Naive B cell (primary cell): Measurements from ENCODE around the gene NR1H4. TPM values are rescaled to one million over a fixed set of nuclear protein-coding genes. Genes with fewer than 3 reads are reported as not detected.
A peak's percentile ranks its signal among the peaks of the same experiment; 100 is the strongest.

Experiments
- ATAC-seq, 2 donors: fragments of 150-1000 bp; cut with Tn5 transposase; 2 replicates each; pipeline ENCODE4 v1.10.0; 2021; ENCODE audit warnings: low read depth in 2 of 2, mild to moderate bottlenecking in 2 of 2, moderate library complexity in 2 of 2
- DNase-seq: peaks from one replicate; pipeline ENCODE4 v3.0.0; 2022
- H3K27ac Mint-ChIP-seq, 6 donors: one replicate each; pipeline ENCODE4 v1.8.0; 2020 to 2022; ENCODE audit warnings: mild to moderate bottlenecking in 6 of 6, mixed read lengths in 6 of 6, moderate library complexity in 5 of 6, inconsistent platforms in 2 of 6
- H3K27me3 Mint-ChIP-seq, 3 donors: one replicate each; pipeline ENCODE4 v1.8.0; 2021 to 2022; ENCODE audit warnings: mixed read lengths in 3 of 3, mild to moderate bottlenecking in 1 of 3
- H3K36me3 Mint-ChIP-seq, 2 donors: one replicate each; pipeline ENCODE4 v1.8.0; 2020 to 2022; ENCODE audit warnings: mixed read lengths in 2 of 2, inconsistent platforms in 1 of 2, mild to moderate bottlenecking in 1 of 2
- H3K4me1 Mint-ChIP-seq, 3 donors: one replicate each; pipeline ENCODE4 v1.8.0; 2020 to 2022; ENCODE audit warnings: mixed read lengths in 3 of 3, inconsistent platforms in 1 of 3, mild to moderate bottlenecking in 1 of 3, moderate library complexity in 1 of 3
- H3K4me3 Mint-ChIP-seq, 8 donors: one replicate each; pipeline ENCODE4 v1.8.0; 2020 to 2022; ENCODE audit warnings: mild to moderate bottlenecking in 8 of 8, mixed read lengths in 8 of 8, moderate library complexity in 8 of 8, inconsistent platforms in 2 of 8
- H3K9me3 Mint-ChIP-seq, 7 donors: one replicate each; pipeline ENCODE4 v1.8.0; 2020 to 2022; ENCODE audit warnings: mixed read lengths in 7 of 7, mild to moderate bottlenecking in 5 of 7, inconsistent platforms in 2 of 7, moderate library complexity in 1 of 7
- polyA plus RNA-seq, 6 donors: library from polyadenylated mRNA; unstranded; fragments of 300-500 nt; fragmentation: Illumina TruSeq; gene quantifications; one replicate each; pipeline ENCODE4 v1.2.3, GENCODE V29; 2021; ENCODE audit warnings: low read depth in 6 of 6

The NR1H4 gene
- polyA plus RNA-seq, 6 donors from 2014 or later, result not detected

GRCh38 chr12:100450735-100451134 is 22.9 kb upstream of the NR1H4 start:
- Mint-ChIP-seq H3K4me3 (no peak overlapping the region), H3K4me1 (no peaks in the 10 kb centered on the region), H3K9me3 (peaks cover 0 to 2% (median 0%) of the 10 kb centered on the region in 7 donors), H3K27me3 (peaks cover 14 to 21% (median 15%) of the 10 kb centered on the region in 3 donors), H3K27ac (no peak overlapping the region), H3K36me3 (no peaks in the 10 kb centered on the region)
- DNase-seq (no peak), ATAC-seq (no peak)

DNA sequence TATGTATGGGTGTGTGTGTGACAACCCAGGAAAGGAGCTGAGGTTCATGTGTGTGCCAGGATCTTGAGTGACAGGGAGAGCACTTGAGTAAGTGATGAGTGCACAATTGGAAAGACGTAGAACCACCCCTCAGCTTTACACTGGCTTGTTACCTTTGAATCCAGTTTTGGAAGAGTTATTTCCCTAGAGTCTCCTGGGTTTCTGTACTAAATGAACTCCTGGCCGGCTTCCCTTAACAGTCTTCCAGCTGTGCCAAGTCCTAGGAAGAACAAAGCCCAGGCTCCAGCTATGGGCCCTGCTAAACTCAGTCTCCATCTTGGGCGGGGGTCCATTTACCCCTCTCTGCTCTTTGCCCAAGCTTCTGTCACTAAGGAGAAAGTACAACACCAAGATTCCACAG is 19.7 kb upstream of the NR1H4 start:
- H3K9me3 Mint-ChIP-seq, result peaks cover 0 to 2% (median 0%) of the 10 kb centered on the region in 7 donors
- DNase-seq (no peak), ATAC-seq (no peak)
- no peaks in the 10 kb centered on the region for H3K36me3 Mint-ChIP-seq
- H3K4me3 Mint-ChIP-seq, result no peak overlapping the region
- peaks cover 0 to 8% (median 4%) of the 10 kb centered on the region in 3 donors for H3K27me3 Mint-ChIP-seq
- H3K4me1 Mint-ChIP-seq, result no peaks in the 10 kb centered on the region
- no peak overlapping the region for H3K27ac Mint-ChIP-seq

GRCh38 chr12:100455896-100456295 is 17.8 kb upstream of the NR1H4 start:
- Mint-ChIP-seq H3K27me3 (peaks cover 0 to 8% (median 4%) of the 10 kb centered on the region in 3 donors), H3K27ac (no peak overlapping the region), H3K4me1 (no peaks in the 10 kb centered on the region), H3K4me3 (no peak overlapping the region), H3K36me3 (no peaks in the 10 kb centered on the region), H3K9me3 (peaks cover 0 to 2% (median 0%) of the 10 kb centered on the region in 7 donors)
- no peak for ATAC-seq
- no peak for DNase-seq

DNA sequence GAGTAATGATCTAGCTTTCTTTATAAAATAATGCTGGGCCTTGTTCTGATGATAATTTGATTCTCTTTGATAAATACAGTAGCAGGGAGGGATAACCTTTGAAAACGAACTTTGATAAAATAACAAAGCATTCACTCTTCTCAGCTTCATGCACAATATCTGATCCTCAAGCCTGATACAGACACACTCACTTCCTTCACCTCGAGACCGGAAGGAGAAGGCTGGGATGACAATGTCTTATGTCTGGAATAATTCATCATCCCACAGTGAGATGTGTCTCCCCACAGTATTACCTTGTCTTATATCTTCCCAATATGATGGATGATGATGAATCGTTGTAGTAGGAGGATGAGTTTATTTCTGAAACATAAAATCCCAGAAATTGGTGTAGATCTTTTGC is 15.5 kb upstream of the NR1H4 start:
- Mint-ChIP-seq H3K27ac (no peak overlapping the region), H3K36me3 (no peaks in the 10 kb centered on the region), H3K9me3 (no peaks in the 10 kb centered on the region), H3K4me1 (no peaks in the 10 kb centered on the region), H3K4me3 (no peak overlapping the region), H3K27me3 (peaks cover 0 to 9% (median 5%) of the 10 kb centered on the region in 3 donors)
- ATAC-seq (no peak), DNase-seq (no peak)

- H3K9me3 Mint-ChIP-seq, result no peaks in the 10 kb centered on the region
- ATAC-seq (no peak), DNase-seq (no peak)
- H3K27me3 Mint-ChIP-seq, result peaks cover 0 to 9% (median 5%) of the 10 kb centered on the region in 3 donors
- no peak overlapping the region for H3K4me3 Mint-ChIP-seq
- H3K4me1 Mint-ChIP-seq, result no peaks in the 10 kb centered on the region
- H3K36me3 Mint-ChIP-seq, result no peaks in the 10 kb centered on the region
- H3K27ac Mint-ChIP-seq, result peak overlapping the region in 1 of 6 donors; percentile 3
Observed at GRCh38 chr12:100460702-100461101, 13.0 kb upstream of the NR1H4 start.

DNA sequence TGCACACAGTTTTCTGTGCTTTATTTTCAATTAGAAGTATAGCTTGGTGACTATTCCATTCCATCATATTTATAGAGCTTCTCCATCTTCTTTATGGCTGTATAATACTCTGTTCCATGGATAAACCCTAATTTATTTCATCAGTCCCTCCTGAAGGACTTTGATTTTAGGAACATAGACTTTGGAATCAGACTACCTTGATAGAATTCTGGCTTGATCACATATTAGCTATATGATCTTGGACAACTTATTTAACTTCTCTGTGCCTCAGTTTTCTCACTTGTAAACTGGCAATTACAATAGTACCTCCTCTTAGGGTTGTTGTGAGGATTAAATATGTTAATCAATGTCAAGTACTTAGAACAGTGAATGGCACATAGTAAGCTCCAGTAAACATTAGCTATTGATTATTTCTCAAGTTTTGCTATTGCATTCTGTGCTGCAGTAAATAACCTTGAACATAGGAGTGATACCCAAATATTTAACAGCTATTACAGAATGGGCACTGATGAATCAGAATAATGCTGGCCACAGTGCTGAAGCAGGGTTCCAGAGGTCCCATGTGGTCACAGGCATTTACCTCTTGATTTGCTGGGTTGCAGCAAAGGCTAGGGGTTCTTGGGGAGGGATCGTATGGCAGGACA is 12.2 kb upstream of the NR1H4 start:
- Mint-ChIP-seq H3K36me3 (no peaks in the 10 kb centered on the region), H3K4me3 (no peak overlapping the region), H3K27ac (no peak overlapping the region), H3K9me3 (no peaks in the 10 kb centered on the region), H3K27me3 (peaks cover 0 to 9% (median 5%) of the 10 kb centered on the region in 3 donors), H3K4me1 (no peaks in the 10 kb centered on the region)
- DNase-seq (no peak), ATAC-seq (no peak)

DNA sequence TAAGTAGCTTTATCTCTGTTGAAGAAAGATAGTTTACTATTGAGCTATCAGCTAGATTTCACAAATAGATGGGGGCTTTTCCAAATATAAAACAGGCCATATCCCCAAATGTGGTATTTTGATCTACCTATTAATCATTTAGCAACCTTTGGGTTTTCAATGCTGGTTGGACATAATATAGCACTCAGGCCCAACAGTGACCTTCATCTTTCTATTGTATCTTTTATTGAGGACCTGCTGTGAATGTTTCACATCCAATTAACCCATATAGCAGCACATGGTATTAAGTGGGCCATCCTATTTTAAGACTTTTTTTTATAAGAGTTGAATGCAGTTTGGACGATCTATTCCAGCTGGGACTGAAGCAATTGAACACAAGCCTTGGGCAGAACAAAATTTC is 10.0 kb upstream of the NR1H4 start:
- Mint-ChIP-seq H3K27me3 (peaks cover 0 to 9% (median 5%) of the 10 kb centered on the region in 3 donors), H3K4me1 (no peaks in the 10 kb centered on the region), H3K4me3 (no peak overlapping the region), H3K9me3 (no peaks in the 10 kb centered on the region), H3K36me3 (no peaks in the 10 kb centered on the region), H3K27ac (no peak overlapping the region)
- ATAC-seq (no peak), DNase-seq (no peak)

DNA sequence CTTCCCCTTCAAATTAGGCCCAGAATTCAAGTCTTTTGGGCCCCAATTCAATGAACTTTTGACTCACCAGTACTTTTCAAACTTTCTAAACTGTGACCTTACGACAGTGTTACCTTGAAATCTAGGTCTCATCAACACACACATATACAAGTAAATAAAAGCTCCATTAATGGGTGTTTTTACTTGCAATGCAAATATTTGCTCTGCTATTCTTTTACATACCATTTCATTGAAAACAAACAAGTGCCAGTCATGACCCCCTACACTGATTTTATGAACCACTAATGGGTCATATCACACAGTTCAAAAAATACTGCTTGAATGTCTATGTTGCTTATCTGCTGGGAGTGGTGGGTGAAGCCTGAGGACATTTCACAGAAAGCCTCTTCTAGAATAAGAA is 9.1 kb upstream of the NR1H4 start:
- H3K27me3 Mint-ChIP-seq, result peaks cover 0 to 10% (median 6%) of the 10 kb centered on the region in 3 donors
- no peaks in the 10 kb centered on the region for H3K36me3 Mint-ChIP-seq
- no peaks in the 10 kb centered on the region for H3K4me1 Mint-ChIP-seq
- no peaks in the 10 kb centered on the region for H3K9me3 Mint-ChIP-seq
- no peak for ATAC-seq
- DNase-seq, result no peak
- H3K27ac Mint-ChIP-seq, result no peak overlapping the region
- no peak overlapping the region for H3K4me3 Mint-ChIP-seq

DNA sequence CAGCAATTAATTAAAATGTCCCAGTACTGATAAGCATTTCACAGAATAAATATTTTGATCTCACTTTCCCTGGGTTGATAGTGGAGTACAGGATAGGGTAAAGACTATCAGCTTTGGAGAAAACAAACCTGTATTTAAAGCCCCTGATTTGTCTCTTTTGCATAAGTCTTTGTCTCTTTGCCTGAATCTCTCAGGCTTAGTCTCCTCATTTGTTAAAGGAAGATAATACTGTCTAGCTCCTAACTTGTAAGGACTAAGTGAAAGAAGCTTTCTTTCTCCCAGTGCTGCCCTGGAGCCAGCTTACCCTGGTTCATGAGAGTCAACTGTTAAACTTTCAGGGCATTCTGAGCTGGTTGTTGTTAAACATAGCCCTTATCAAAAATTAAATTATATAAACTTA is 5.5 kb upstream of the NR1H4 start:
- Mint-ChIP-seq H3K9me3 (peaks cover 0 to 2% (median 0%) of the 10 kb centered on the region in 7 donors), H3K4me1 (no peaks in the 10 kb centered on the region), H3K27ac (no peak overlapping the region), H3K27me3 (peaks cover 9 to 29% (median 18%) of the 10 kb centered on the region in 3 donors), H3K4me3 (no peak overlapping the region), H3K36me3 (no peaks in the 10 kb centered on the region)
- ATAC-seq (no peak), DNase-seq (no peak)

DNA sequence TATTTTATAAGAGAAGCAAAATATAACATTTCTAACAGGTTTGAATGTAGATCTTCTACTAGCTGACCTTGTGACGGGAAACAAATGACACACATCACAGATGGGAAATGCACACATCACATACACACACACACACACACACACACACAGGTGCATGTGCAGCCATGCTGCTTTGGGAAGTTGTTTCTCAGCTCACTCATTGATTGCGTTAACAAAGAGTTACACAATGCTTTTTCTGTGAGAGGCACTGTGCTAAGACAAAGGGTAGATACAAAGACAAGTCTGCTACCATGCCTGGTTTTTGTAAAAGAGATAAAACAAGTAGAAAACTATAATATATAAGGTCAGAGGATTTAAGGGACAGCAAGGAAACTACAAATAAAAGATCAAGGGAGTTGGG is 1.3 kb upstream of the NR1H4 start:
- no peaks in the 10 kb centered on the region for H3K4me1 Mint-ChIP-seq
- ATAC-seq (no peak), DNase-seq (no peak)
- H3K9me3 Mint-ChIP-seq, result peaks cover 0 to 4% (median 0%) of the 10 kb centered on the region in 7 donors
- no peak overlapping the region for H3K27ac Mint-ChIP-seq
- no peak overlapping the region for H3K4me3 Mint-ChIP-seq
- no peaks in the 10 kb centered on the region for H3K36me3 Mint-ChIP-seq
- H3K27me3 Mint-ChIP-seq, result peaks cover 9 to 33% (median 19%) of the 10 kb centered on the region in 3 donors

DNA sequence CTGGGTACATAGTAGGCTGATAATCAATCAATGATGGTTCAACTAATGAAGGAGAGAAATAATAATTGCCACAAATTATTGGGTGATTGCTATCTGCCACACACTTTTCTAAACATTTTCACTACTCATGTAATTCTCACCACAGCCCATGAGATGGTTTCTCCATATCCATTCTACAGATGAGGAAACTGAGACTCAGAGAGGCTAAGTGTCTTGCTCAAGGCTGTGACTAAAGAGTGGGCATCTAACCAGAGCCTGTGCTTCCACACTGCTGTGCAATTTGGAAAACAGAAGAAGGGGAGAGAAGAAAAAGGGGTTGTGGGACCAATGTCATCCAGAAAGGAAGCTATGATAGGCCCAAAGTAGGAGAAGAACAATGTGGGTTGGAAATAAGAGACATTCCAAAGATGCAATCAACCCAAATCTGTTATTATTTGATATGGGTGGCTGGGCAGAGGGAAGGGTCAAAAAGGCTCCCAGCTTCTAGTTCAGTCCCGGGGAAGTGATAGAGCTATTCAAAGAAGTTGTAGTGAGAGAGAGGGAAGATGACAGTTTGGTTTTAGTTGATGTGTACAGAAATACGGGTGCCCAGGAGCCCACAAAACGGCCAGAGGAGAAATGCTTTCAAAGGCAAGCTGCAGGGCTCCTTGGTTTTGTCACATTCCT is 483 bp upstream of the NR1H4 start:
- Mint-ChIP-seq H3K36me3 (no peaks in the 10 kb centered on the region), H3K27ac (no peak overlapping the region), H3K9me3 (peaks cover 0 to 4% (median 0%) of the 10 kb centered on the region in 7 donors), H3K4me1 (no peaks in the 10 kb centered on the region), H3K27me3 (peaks cover 9 to 33% (median 19%) of the 10 kb centered on the region in 3 donors), H3K4me3 (no peak overlapping the region)
- ATAC-seq (no peak), DNase-seq (no peak)

GRCh38 chr12:100474617-100475016 is 951 bp downstream of the NR1H4 start:
- Mint-ChIP-seq H3K36me3 (no peaks in the 10 kb centered on the region), H3K4me3 (no peak overlapping the region), H3K27me3 (peaks cover 10 to 30% (median 17%) of the 10 kb centered on the region in 3 donors), H3K4me1 (no peaks in the 10 kb centered on the region), H3K9me3 (peaks cover 0 to 5% (median 0%) of the 10 kb centered on the region in 7 donors), H3K27ac (no peak overlapping the region)
- DNase-seq, result no peak
- no peak for ATAC-seq

DNA sequence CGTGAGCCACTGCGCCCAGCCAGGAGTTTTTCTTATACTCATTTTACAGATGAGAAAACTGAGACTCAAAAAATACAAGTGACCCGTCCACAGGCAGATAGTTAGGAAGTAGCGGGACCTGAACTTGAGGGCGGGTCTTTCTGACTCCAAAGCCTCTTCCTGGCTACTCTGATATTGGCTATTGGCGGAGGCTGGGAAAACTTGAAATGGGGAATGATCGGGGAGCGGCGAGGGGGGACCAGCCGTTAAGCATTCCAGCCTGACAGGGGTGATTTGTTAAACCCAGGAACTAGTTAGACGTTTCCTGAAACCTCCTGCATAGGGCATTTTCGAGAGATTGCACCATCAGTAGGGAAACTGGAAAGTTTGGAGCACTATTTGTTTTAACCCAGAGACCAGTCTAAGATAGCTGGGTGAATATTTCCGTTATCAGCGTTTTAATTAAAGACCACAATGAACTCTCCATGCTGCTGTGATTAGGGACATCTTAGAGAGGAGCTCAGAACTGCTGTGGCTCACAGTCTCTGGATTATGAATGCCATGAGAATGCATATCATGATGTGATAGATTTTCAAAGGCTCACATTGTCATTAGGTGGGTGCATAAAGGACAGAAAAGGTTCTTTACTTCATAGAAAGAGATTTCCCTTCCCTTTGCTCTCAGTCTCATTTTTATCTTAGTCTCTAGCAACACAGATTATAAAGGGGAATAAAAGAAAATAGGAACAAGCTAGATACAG is 2.5 kb downstream of the NR1H4 start:
- Mint-ChIP-seq H3K4me3 (no peak overlapping the region), H3K36me3 (no peaks in the 10 kb centered on the region), H3K27ac (no peak overlapping the region), H3K9me3 (peaks cover 0 to 8% (median 0%) of the 10 kb centered on the region in 7 donors), H3K27me3 (peaks cover 10 to 16% (median 15%) of the 10 kb centered on the region in 3 donors), H3K4me1 (no peaks in the 10 kb centered on the region)
- ATAC-seq (no peak), DNase-seq (no peak)

GRCh38 chr12:100481021-100481420 is 7.4 kb downstream of the NR1H4 start:
- no peak overlapping the region for H3K4me3 Mint-ChIP-seq
- ATAC-seq, result no peak
- peaks cover 0 to 4% (median 0%) of the 10 kb centered on the region in 7 donors for H3K9me3 Mint-ChIP-seq
- H3K4me1 Mint-ChIP-seq, result no peaks in the 10 kb centered on the region
- H3K27me3 Mint-ChIP-seq, result peaks cover 0 to 18% (median 0%) of the 10 kb centered on the region in 3 donors
- H3K36me3 Mint-ChIP-seq, result no peaks in the 10 kb centered on the region
- DNase-seq, result no peak
- H3K27ac Mint-ChIP-seq, result no peak overlapping the region
